ENCODE results near the gene PLA2G4E. TPM values are rescaled to one million over a fixed set of nuclear protein-coding genes. Genes with fewer than 3 reads are reported as not detected.

Gene PLA2G4E
- total RNA-seq, 1 donor from 2014 or later, result 8.8 TPM

DNA sequence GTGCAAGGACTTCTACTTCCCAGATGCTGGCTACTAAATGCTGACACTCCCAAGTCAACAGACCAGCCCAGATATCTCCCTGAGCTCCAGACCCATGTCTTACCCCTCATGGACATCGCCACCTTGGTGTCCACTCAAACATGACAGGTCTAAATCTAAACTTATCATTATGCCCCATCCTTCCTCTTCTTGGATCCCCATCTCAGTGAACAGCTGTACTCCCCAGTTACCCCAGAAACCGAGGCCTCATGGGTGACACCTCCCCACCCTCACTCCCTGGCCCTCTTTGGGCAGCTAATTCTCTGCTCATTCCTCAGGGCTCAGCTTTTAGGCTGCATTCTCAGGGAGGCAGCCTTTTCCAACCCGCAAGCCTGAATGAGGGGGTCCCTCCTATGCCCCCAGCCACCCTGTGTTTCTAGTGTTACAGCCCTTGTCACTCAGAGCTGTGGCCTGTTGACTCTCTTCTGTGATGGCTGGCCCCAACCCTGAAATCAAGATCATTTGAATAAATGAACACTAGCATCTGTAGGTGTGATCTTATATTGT is 53.8 kb downstream of the PLA2G4E start:
- H3K4me3 ChIP-seq, result no peak overlapping the region
- H3K9me3 ChIP-seq, result no peaks in the 10 kb centered on the region
- peak; percentile 77 for DNase-seq (ENCODE audit: extremely low spot score in 2 of 2)
- TF ChIP-seq CTCF (IDR thresholded peaks at IDR 0.05), result no peak
- no peak for TF ChIP-seq POLR2AphosphoS5 (IDR thresholded peaks at IDR 0.05; ENCODE audit: insufficient read depth in 1 of 2, low read depth in 1 of 2)
- TF ChIP-seq POLR2A (IDR thresholded peaks at IDR 0.05), result no peak
- no peak overlapping the region for H3K27ac ChIP-seq
- intact Hi-C loops (cut with DNase I), result no loop called here
- H3K27me3 ChIP-seq, result no peaks in the 10 kb centered on the region
- peaks cover 23% of the 10 kb centered on the region for H3K4me1 ChIP-seq
- no peaks in the 10 kb centered on the region for H3K36me3 ChIP-seq

DNA sequence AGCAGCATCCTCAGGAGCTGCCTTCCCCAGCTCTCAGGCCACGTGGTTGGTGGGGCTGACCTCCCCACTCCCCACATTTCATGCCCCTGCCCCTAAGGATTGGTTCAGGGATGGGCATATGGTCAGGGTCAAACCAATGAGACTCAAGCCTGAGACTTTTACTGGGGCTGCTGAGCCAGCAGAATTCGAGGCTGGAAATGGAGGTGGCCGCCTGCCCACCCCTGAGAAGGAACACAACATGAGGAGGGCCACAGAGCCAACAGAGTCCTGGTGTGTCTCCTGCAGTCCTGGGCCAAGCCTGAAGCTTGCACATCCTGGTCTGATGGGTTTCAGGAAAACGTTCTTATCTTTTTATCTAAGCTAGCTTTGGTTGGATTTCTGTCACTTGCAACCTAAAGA is 54.4 kb downstream of the PLA2G4E start:
- intact Hi-C loops (cut with DNase I), result no loop called here
- H3K4me1 ChIP-seq, result peaks cover 23% of the 10 kb centered on the region
- peak in 1 of 2 donors; percentile 79 for DNase-seq (ENCODE audit: extremely low spot score in 2 of 2)

GRCh38 chr15:41965441-41966413 is 55.1 kb downstream of the PLA2G4E start:
- Histone ChIP-seq H3K27ac (no peak overlapping the region), H3K4me1 (peaks cover 18% of the 10 kb centered on the region), H3K9me3 (no peaks in the 10 kb centered on the region), H3K27me3 (no peaks in the 10 kb centered on the region), H3K4me3 (no peak overlapping the region), H3K36me3 (no peaks in the 10 kb centered on the region)
- intact Hi-C loops (cut with DNase I), result no loop called here
- TF ChIP-seq POLR2AphosphoS5 (IDR thresholded peaks at IDR 0.05; ENCODE audit: insufficient read depth in 1 of 2, low read depth in 1 of 2) (no peak), CTCF (IDR thresholded peaks at IDR 0.05) (no peak), POLR2A (IDR thresholded peaks at IDR 0.05) (no peak)
- DNase-seq (ENCODE audit: extremely low spot score in 2 of 2), result peak; percentile 58 to 67

More for the DNA sequence above, 54.4 kb downstream of the PLA2G4E start:
- Histone ChIP-seq H3K9me3 (no peaks in the 10 kb centered on the region), H3K4me3 (no peak overlapping the region), H3K27me3 (no peaks in the 10 kb centered on the region), H3K27ac (no peak overlapping the region), H3K36me3 (no peaks in the 10 kb centered on the region)
- TF ChIP-seq POLR2A (IDR thresholded peaks at IDR 0.05) (no peak), POLR2AphosphoS5 (IDR thresholded peaks at IDR 0.05; ENCODE audit: insufficient read depth in 1 of 2, low read depth in 1 of 2) (no peak), CTCF (IDR thresholded peaks at IDR 0.05) (no peak)

DNA sequence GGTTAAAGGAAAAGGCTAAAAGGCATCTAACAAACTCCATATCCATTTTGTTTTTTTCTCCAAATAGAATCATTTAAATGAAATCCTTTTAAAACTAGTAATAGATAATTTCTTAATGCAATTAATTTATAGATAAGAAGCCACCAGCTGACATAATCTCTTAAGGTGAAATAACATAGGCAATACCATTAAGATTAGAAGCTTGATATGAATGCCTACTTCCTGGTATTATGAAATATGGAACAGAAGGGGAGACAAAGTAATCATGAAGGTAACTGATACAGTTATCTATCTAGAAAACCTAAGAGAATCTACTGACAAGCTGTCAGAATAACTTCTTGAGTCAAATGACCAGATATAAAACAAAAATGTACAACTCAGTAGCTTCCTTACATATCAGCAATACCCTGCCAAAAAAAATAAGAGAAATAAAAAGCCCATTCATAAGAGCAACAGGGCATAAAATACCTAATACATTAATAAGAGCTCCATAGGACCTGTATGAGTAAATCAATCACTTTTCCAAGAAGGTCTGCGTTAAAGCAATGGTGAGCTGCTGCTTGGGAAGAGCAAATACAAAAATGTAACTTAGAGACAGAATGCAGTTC is 59.1 kb downstream of the PLA2G4E start:
- TF ChIP-seq CTCF (IDR thresholded peaks at IDR 0.05) (no peak), POLR2AphosphoS5 (IDR thresholded peaks at IDR 0.05; ENCODE audit: insufficient read depth in 1 of 2, low read depth in 1 of 2) (no peak), POLR2A (IDR thresholded peaks at IDR 0.05) (no peak)
- intact Hi-C loops (cut with DNase I), result no loop called here

More for the DNA sequence above, 59.1 kb downstream of the PLA2G4E start:
- no peaks in the 10 kb centered on the region for H3K9me3 ChIP-seq
- no peaks in the 10 kb centered on the region for H3K27me3 ChIP-seq
- no peaks in the 10 kb centered on the region for H3K36me3 ChIP-seq
- H3K4me1 ChIP-seq, result peaks cover 5% of the 10 kb centered on the region
- H3K4me3 ChIP-seq, result no peak overlapping the region
- DNase-seq (ENCODE audit: extremely low spot score in 2 of 2), result no peak
- H3K27ac ChIP-seq, result no peak overlapping the region
